ENCODE measurements around the gene UPK1A. TPM values are rescaled to one million over a fixed set of nuclear protein-coding genes. Genes with fewer than 3 reads are reported as not detected.

UPK1A gene
- total and polyA plus RNA-seq, 2 of the 8 experiments (the other 6 are each of a cell fraction or from before 2014, with no cell fraction given), result 0.56 to 9.9 TPM

GRCh38 chr19:35639321-35639639 is 27.0 kb upstream of the UPK1A start:
- CTCF ChIA-PET (ENCODE audit: partially characterized antibody), result interaction anchor here (1.9 to 4.8 kb wide), 2 partner anchors 47 to 91 kb away, joined by 10 to 20 read pairs; no protein-coding TSS in a partner anchor
- 61% methylated on average over 6 of the region's 6 CpGs; no CpG with 5 or more reads in 1 of the 2 experiments for WGBS, 2 experiments (ENCODE audit: extremely low coverage in 1 of 2, insufficient coverage in 1 of 2, insufficient read length in 1 of 2, insufficient replicate concordance in 2 of 2, low coverage in 1 of 2, low lambda C conversion rate in 2 of 2, missing lambda C conversion rate in 1 of 2)

More at GRCh38 chr19:35639321-35639639, 27.0 kb upstream of the UPK1A start:
- Histone ChIP-seq H3K9me3 (ENCODE audit: insufficient read depth in 2 of 2, low read depth in 1 of 2, low read length in 1 of 2) (no peaks in the 10 kb centered on the region), H3K27me3 (replicated peaks in 1 of 4; ENCODE audit: control insufficient read depth in 3 of 4, extremely low read depth in 1 of 4, insufficient read depth in 3 of 4, low read length in 3 of 4) (peaks cover 0 to 6% (median 3%) of the 10 kb centered on the region in 4 experiments; a peak in 3 of 7 replicates), H4K5ac (ENCODE audit: insufficient read length, low read depth, low read length) (peak overlapping the region; percentile 34), H3K14ac (ENCODE audit: insufficient read length) (no peak overlapping the region), H2BK120ac (replicated peaks; ENCODE audit: low read depth, low read length) (peak overlapping the region; percentile 76), H2BK12ac (ENCODE audit: low read depth, low read length) (peak overlapping the region; percentile 88), H3K56ac (replicated peaks; ENCODE audit: insufficient read length, low read depth, low read length) (no peak overlapping the region), H3K27ac (ENCODE audit: low read depth, low read length) (0 out of 2 replicates have a peak overlapping the region, but pooled peaks have one; percentile 25), H3K9ac (replicated peaks in 1 of 4; ENCODE audit: extremely low read depth in 1 of 4, low read depth in 3 of 4, low read length in 3 of 4) (peak overlapping the region in 1 of 4 experiments; percentile 7; a peak in 1 of 7 replicates), H3K23ac (ENCODE audit: insufficient read length) (no peak overlapping the region), H3K36me3 (ENCODE audit: control insufficient read depth in 2 of 4, insufficient read depth in 4 of 4, low read length in 3 of 4) (peaks cover 6 to 17% (median 9%) of the 10 kb centered on the region in 4 experiments; a peak in 6 of 8 replicates), H2AK5ac (ENCODE audit: low read depth, low read length) (peak overlapping the region; percentile 76), H3K4me2 (ENCODE audit: insufficient read depth in 1 of 2, low read depth in 2 of 2, low read length in 2 of 2) (peak overlapping the region; percentile 37 to 47; a peak in 3 of 4 replicates), H4K20me1 (replicated peaks in 1 of 2; ENCODE audit: control insufficient read depth in 1 of 2, insufficient read depth in 2 of 2, low read length in 2 of 2) (peaks cover 0 to 2% of the 10 kb centered on the region in 2 experiments), H3K18ac (ENCODE audit: extremely low read depth, low read length) (no peak overlapping the region), H3K79me2 (ENCODE audit: control insufficient read depth in 1 of 2, insufficient read depth in 2 of 2, low read length in 2 of 2) (no peaks in the 10 kb centered on the region), H3K79me1 (ENCODE audit: low read depth, low read length) (no peaks in the 10 kb centered on the region), H4K91ac (replicated peaks; ENCODE audit: insufficient read length, low read length) (peak overlapping the region; percentile 95), H3K4me3 (ENCODE audit: extremely low read depth in 1 of 4, insufficient read depth in 2 of 4, low read depth in 3 of 4, low read length in 4 of 4) (no peak overlapping the region; a peak in 2 of 8 replicates), H2BK20ac (ENCODE audit: low read length) (peak overlapping the region; percentile 37; the same call in 1 of the 2 replicates), H2BK5ac (ENCODE audit: low read depth, low read length) (peak overlapping the region; percentile 18), H4K8ac (ENCODE audit: extremely low read depth, insufficient read depth, low read length) (no peak overlapping the region), H2BK15ac (ENCODE audit: low read length) (peak overlapping the region; percentile 95; the same call in 1 of the 2 replicates), H3K23me2 (ENCODE audit: low read depth, low read length) (peaks cover 10% of the 10 kb centered on the region; the same call in 1 of the 2 replicates), H3K4ac (replicated peaks; ENCODE audit: insufficient read length, low read depth, low read length) (peak overlapping the region; percentile 63), H2AFZ (ENCODE audit: low read length) (no peak overlapping the region), H3K4me1 (replicated peaks in 1 of 4; ENCODE audit: control insufficient read depth in 3 of 4, insufficient read depth in 4 of 4, low read length in 3 of 4) (peaks cover 4 to 23% (median 16%) of the 10 kb centered on the region in 4 experiments)
- DNase-seq (ENCODE audit: low read depth in 1 of 2, low spot score in 2 of 2) (no peak), FAIRE-seq (no peak)
- POLR2A ChIA-PET (ENCODE audit: partially characterized antibody), result interaction anchor here (0.7 to 2.1 kb wide), 4 partner anchors 9 to 129 kb away, joined by 4 to 7 read pairs (median 6); partner anchors contain the start of genes COX6B1 and HAUS5
- 0 out of 2 replicates have a peak, but pooled peaks have one; percentile 6 for TF ChIP-seq MAX (IDR thresholded peaks at IDR 0.05)
- TF ChIP-seq TEAD4 (IDR thresholded peaks at IDR 0.05; ENCODE audit: low read depth, low read length), result no peak
- TF ChIP-seq POLR2A (IDR thresholded peaks at IDR 0.05; ENCODE audit: control extremely low read depth in 1 of 2, low read depth in 2 of 2, low read length in 2 of 2), result peak; percentile 6 to 53

Measured in H1 (cell line).